Measurements from ENCODE around the gene CYLD.

CYLD gene

GRCh38 chr16:50847166-50847565 lies 105.3 kb downstream of the CYLD start:
- Histone ChIP-seq H3K9me3 (ENCODE audit: control insufficient read depth, insufficient read depth, low read depth, low read length) (no peaks in the 10 kb centered on the region), H3K36me3 (ENCODE audit: control insufficient read depth, insufficient read depth, low read length) (no peaks in the 10 kb centered on the region), H3K4me3 (ENCODE audit: low read depth, low read length) (no peak overlapping the region), H3K27me3 (ENCODE audit: control insufficient read depth, insufficient read depth, low read length) (0 out of 2 replicates have a peak, but pooled peaks cover 3% of the 10 kb centered on the region), H3K9ac (ENCODE audit: low read length) (no peak overlapping the region), H3K27ac (ENCODE audit: low read depth, low read length) (no peak overlapping the region), H3K4me1 (ENCODE audit: control insufficient read depth, insufficient read depth, low read length) (peaks cover 3% of the 10 kb centered on the region; the same call in 1 of the 2 replicates)

DNA sequence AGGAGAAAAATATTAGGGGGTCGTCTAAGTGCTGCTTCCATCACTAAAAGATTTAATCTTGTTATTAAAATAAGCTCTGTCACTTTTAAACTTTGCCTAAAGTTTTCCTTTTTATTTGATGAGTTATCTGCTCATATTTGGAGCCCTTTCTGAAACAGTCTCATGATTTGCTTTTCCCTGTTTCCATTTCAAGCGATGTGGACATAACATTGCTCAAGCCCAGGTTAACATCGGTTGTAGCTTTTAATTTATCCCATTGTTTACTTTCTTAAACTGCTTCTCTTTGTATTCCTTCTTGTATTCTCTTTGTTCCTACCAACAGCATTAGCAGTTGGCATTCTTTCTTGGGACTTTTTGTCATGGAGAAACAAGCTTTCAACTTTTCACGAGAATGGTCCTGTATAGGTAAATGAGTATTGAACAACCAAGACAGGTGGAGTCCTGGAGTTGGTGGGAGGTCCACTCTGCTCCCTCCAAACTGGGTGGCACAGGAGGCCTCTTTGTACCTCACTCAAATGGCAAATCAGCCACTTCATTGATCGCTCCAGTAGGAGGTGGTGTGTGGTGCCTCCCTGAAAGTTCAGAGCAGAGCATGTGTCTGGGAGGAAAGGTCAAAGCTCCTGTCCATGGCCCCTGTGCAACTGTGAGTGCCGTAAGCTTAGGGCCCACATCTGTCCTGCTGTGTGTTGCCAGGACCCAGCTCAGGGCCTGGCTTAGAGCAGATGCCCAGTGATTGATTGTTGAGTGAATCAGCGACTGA lies 107.0 kb downstream of the CYLD start:
- H3K9me3 ChIP-seq (ENCODE audit: control insufficient read depth, insufficient read depth, low read depth, low read length) = no peaks in the 10 kb centered on the region

More for the DNA sequence above, 107.0 kb downstream of the CYLD start:
- Histone ChIP-seq H3K36me3 (ENCODE audit: control insufficient read depth, insufficient read depth, low read length) (no peaks in the 10 kb centered on the region), H3K9ac (ENCODE audit: low read length) (no peak overlapping the region), H3K27ac (ENCODE audit: low read depth, low read length) (no peak overlapping the region), H3K4me3 (ENCODE audit: low read depth, low read length) (no peak overlapping the region), H3K27me3 (ENCODE audit: control insufficient read depth, insufficient read depth, low read length) (no peaks in the 10 kb centered on the region), H3K4me1 (ENCODE audit: control insufficient read depth, insufficient read depth, low read length) (no peaks in the 10 kb centered on the region)
